Natural killer cell treated with Interleukin-12 subunit alpha and Interleukin-12 subunit beta and Interleukin-15 and Interleukin-18, amount 100 ng/mL, for 72 hours (primary cell): ENCODE measurements around the gene TBXAS1. TPM values are rescaled to one million over a fixed set of nuclear protein-coding genes. Genes with fewer than 3 reads are reported as not detected.

ENCODE experiments used
- ATAC-seq, 2 donors: fragments of 150-1000 bp; cut with Tn5 transposase in 1 of 2; sonication (Bioruptor Pico), chemical (Tn5 transposase) in 1 of 2; 2 replicates each; pipeline ENCODE4 v1.10.0; 2021
- DNase-seq: peaks from one replicate; pipeline ENCODE4 v3.0.0; 2022; ENCODE audit warnings: low spot score
- H3K27ac Mint-ChIP-seq, 2 donors: 1 replicate in 1 of 2; 2 replicates in 1 of 2; pipeline ENCODE4 v1.8.0; 2022; ENCODE audit warnings: mixed read lengths in 2 of 2, mild to moderate bottlenecking in 1 of 2, moderate library complexity in 1 of 2
- H3K27me3 Mint-ChIP-seq, 2 donors: 1 replicate in 1 of 2; 2 replicates in 1 of 2; pipeline ENCODE4 v1.8.0; 2022; ENCODE audit warnings: mixed read lengths in 2 of 2
- H3K36me3 Mint-ChIP-seq: one replicate; pipeline ENCODE4 v1.8.0; 2022; ENCODE audit warnings: mixed read lengths
- H3K4me1 Mint-ChIP-seq, 2 donors: 1 replicate in 1 of 2; 2 replicates in 1 of 2; pipeline ENCODE4 v1.8.0; 2022; ENCODE audit warnings: low read depth in 2 of 2, mixed read lengths in 2 of 2, mild to moderate bottlenecking in 1 of 2
- H3K4me3 Mint-ChIP-seq: one replicate; pipeline ENCODE4 v1.8.0; 2022; ENCODE audit warnings: mixed read lengths
- H3K9me3 Mint-ChIP-seq: 2 replicates; pipeline ENCODE4 v1.8.0; 2022; ENCODE audit warnings: mixed read lengths
- total RNA-seq, 2 donors: library from RNA; stranded (reverse); gene quantifications; one replicate each; pipeline ENCODE4 v1.2.3, GENCODE V29; 2022

The TBXAS1 gene
- total RNA-seq, 2 donors from 2014 or later = 104 to 130 TPM

DNA sequence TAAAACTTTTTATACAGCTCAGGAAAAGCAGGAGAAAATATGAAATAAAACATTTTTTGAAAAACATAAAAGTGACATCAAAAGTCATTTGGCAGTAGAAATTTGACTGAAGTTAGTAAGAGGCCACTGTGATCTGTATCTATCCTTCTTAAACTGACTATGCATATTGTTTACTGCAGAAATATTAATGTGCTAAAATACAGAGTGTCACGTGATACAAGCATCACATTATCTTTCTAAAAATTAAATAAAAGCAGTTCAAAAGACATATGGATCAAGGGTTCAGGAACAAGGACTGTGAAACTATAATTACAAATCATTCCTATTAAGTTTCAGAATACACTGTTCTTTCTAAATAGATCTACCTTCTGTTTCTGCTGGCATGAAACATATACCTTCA lies 200.0 kb downstream of the TBXAS1 start:
- no peak for DNase-seq
- Mint-ChIP-seq H3K36me3 (peaks cover 19% of the 10 kb centered on the region), H3K4me1 (peaks cover 5 to 11% of the 10 kb centered on the region in 2 donors), H3K27ac (peak overlapping the region in 1 of 2 donors; percentile 8), H3K4me3 (no peak overlapping the region), H3K9me3 (no peaks in the 10 kb centered on the region), H3K27me3 (no peaks in the 10 kb centered on the region)
- no peak for ATAC-seq

DNA sequence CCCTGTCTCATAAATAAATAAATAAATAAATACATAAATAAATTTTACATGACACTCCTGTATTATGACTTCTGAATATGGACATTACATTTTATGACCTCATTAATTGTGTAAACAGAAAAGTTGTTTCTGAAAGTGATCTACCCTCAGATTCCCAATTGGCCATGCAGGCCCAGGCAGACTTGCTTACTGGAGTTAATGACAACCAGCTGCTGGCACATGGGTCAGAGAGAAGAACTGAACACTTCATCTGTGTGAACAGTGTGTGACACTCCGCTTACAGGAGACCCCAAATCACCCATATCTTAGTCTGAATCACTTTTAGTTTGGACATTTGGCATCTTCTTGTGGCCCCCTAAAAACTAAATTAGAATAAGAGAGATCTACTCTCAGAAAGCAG lies 202.3 kb downstream of the TBXAS1 start:
- ATAC-seq = no peak
- no peaks in the 10 kb centered on the region for H3K9me3 Mint-ChIP-seq
- no peaks in the 10 kb centered on the region for H3K27me3 Mint-ChIP-seq
- H3K4me3 Mint-ChIP-seq = no peak overlapping the region
- H3K36me3 Mint-ChIP-seq = peaks cover 10% of the 10 kb centered on the region
- no peak for DNase-seq
- H3K4me1 Mint-ChIP-seq = peaks cover 15% of the 10 kb centered on the region in 2 donors
- H3K27ac Mint-ChIP-seq = no peak overlapping the region

DNA sequence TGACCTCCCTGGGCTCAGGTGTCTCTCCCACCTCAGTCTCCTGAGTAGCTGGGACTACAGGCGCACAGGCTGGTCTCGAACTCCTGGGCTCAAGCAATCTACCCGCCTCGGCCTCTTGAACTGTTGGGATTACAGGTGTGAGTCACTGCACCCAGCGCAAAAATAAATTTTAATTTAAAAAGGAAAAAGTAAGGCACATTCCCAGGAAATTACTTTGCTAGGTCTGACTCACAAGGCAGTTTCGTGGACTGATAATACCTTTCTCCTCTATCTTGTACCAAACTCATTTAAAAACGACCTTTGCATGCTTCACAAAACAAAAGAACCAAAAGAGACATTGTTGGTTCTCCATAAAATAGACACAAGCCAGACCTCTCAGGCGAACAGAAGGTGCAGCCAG lies 204.0 kb downstream of the TBXAS1 start:
- Mint-ChIP-seq H3K4me3 (no peak overlapping the region), H3K36me3 (peaks cover 10% of the 10 kb centered on the region), H3K9me3 (no peaks in the 10 kb centered on the region), H3K27me3 (no peaks in the 10 kb centered on the region), H3K27ac (no peak overlapping the region), H3K4me1 (peaks cover 18 to 21% of the 10 kb centered on the region in 2 donors)
- ATAC-seq (no peak), DNase-seq (no peak)

DNA sequence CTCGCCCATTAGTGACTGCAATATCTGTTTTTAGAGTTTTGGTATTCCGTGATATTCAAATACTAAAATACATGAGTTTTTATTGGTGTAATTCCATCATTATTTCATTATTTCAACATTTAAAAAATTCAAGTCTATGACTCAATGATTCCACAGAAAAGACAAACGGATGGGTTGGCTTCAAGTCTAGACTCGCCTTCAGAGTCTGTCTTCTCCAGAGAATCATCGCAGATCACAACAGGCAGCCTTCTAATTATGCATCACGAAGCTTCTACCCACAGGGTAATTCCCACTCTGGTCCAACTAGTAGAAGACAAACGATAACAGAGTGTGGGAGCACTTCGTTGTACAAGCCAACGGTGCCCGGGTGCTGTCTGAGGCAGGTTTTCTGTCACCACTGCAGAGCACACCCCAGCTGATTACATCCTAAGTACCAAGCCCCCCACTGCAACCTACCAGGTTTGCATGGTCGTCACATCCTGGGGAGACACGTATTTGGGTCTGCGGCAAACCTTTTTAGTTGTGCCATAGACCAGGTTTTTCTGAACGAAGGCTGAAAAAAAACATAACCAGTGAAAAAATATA lies 204.8 kb downstream of the TBXAS1 start:
- Mint-ChIP-seq H3K9me3 (no peaks in the 10 kb centered on the region), H3K27ac (no peak overlapping the region), H3K27me3 (no peaks in the 10 kb centered on the region), H3K4me1 (peaks cover 18 to 21% of the 10 kb centered on the region in 2 donors), H3K36me3 (peaks cover 10% of the 10 kb centered on the region), H3K4me3 (no peak overlapping the region)
- DNase-seq (no peak), ATAC-seq (no peak)

DNA sequence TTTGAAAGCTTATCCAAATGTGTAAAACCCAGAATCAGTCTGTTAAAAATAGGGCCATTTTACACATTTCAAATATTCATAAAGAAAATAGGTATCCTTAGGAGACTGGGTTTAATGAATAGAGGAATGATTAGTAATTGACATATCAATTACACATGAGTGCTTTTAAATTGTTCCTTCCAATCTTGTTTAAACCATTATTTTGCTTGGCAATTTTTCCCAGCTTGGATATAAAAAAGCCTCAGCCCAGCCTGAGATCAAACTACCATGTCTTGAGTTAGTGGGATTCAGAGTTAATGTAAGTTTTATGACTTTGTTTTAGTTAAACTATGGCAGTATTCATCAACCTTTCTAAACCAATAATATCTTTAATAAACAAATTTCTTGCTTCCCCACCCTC lies 205.4 kb downstream of the TBXAS1 start:
- DNase-seq (no peak), ATAC-seq (no peak)
- H3K9me3 Mint-ChIP-seq = no peaks in the 10 kb centered on the region
- peaks cover 10% of the 10 kb centered on the region for H3K36me3 Mint-ChIP-seq
- no peak overlapping the region for H3K4me3 Mint-ChIP-seq
- H3K27ac Mint-ChIP-seq = no peak overlapping the region
- no peaks in the 10 kb centered on the region for H3K27me3 Mint-ChIP-seq
- H3K4me1 Mint-ChIP-seq = peaks cover 18 to 21% of the 10 kb centered on the region in 2 donors

DNA sequence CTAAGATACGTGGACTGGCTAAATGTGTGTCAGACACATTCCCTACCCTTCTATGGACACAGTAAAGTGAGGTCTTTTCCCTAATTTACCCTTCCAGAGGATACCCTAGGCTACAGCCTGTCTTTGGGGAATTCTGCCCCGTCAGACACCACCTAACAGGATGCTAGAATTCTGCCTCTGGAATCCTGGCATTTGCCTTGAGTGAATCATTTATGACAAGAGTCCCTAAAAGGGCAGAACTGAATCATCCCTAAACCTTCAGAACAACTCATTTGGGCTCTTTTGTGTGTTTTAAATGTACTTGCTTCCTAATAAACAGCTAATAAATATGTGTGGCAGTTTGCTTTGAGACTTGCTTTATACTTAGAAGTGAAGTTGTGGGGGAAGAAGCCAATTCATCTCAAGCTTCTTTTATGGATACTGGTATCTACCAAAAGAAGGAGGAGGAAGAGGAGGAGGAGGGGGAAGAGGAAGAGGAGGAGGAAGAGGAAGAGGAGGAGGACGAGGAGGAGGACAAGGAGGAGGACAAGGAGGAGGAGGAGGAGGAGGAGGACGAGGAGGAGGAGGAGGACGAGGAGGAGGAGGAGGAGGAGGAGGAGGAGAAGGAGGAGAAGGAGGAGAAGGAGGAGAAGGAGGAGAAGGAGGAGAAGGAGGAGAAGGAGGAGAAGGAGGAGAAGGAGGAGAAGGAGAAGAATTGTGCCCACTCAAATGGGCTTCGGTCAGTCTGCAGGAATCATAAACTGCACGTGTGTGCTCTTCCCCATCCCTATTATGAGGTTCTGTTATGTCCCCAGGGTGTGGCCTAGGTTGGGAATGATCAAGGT lies 206.5 kb downstream of the TBXAS1 start:
- Mint-ChIP-seq H3K27me3 (no peaks in the 10 kb centered on the region), H3K4me1 (peaks cover 18 to 21% of the 10 kb centered on the region in 2 donors), H3K9me3 (no peaks in the 10 kb centered on the region), H3K36me3 (peaks cover 9% of the 10 kb centered on the region), H3K27ac (peak overlapping the region in 1 of 2 donors; percentile 70), H3K4me3 (no peak overlapping the region)
- DNase-seq (no peak), ATAC-seq (no peak)

DNA sequence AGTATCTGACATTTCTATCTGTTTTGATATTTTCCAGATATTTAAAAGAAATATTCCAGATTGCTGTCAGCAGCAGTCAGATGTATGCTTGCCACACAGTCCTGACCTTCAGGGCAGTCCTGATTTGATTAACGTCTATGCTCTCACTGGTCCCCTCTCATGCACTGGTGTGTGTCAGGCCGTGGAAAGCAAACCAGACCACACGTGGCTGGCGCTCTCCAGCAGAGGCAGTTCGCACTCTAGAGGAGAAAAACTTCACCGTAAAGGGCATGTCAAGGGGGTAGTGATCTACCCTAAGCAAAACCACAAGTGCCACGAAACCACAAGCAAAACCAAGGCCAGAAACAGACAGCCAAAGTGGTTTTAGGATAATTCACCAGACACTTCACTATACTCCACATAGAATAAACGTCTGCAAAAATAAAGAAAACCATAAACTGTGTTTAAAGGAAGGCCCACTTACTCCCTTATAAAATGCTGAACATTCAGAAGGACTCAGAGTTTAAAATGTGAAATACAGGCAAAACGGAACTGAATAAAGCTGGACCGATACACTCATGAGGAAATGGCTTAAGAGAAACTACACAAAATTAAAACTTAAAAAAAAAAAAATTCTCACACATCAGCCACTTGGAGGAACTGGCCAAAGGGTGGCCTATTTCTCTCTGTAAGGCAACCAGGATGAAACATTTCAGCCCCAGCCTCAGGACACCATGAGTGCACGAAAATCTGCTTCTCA lies 207.3 kb downstream of the TBXAS1 start:
- ATAC-seq = peak; percentile 68 to 79
- Mint-ChIP-seq H3K4me3 (peak overlapping the region; percentile 30), H3K4me1 (peaks cover 18 to 21% of the 10 kb centered on the region in 2 donors), H3K9me3 (no peaks in the 10 kb centered on the region), H3K36me3 (peaks cover 11% of the 10 kb centered on the region), H3K27ac (peak overlapping the region in 1 of 2 donors; percentile 70), H3K27me3 (no peaks in the 10 kb centered on the region)
- DNase-seq = no peak

DNA sequence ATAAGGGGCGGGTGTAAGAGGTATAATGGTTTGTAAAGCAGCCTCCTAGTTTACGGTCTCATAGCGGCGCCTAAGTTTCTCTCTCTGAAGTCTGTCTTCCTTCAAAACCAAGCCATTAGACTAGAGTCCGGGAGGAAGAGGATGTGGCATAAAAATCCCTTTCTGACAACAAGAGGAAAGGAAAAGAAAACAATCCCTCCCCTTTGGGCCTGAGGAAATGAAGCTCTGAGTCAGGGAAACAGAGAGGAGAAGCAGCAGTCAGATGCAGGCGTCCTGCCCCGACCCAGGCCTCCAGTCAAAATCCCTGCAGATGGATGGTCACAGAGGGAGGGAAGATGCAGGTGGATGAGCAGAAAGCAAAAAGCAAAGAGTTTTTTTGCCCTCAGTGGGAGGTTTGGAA lies 210.0 kb downstream of the TBXAS1 start:
- H3K27ac Mint-ChIP-seq = no peak overlapping the region
- no peaks in the 10 kb centered on the region for H3K27me3 Mint-ChIP-seq
- peaks cover 9% of the 10 kb centered on the region for H3K36me3 Mint-ChIP-seq
- H3K4me1 Mint-ChIP-seq = peaks cover 9 to 16% of the 10 kb centered on the region in 2 donors
- DNase-seq = no peak
- no peak overlapping the region for H3K4me3 Mint-ChIP-seq
- ATAC-seq = no peak
- H3K9me3 Mint-ChIP-seq = no peaks in the 10 kb centered on the region

DNA sequence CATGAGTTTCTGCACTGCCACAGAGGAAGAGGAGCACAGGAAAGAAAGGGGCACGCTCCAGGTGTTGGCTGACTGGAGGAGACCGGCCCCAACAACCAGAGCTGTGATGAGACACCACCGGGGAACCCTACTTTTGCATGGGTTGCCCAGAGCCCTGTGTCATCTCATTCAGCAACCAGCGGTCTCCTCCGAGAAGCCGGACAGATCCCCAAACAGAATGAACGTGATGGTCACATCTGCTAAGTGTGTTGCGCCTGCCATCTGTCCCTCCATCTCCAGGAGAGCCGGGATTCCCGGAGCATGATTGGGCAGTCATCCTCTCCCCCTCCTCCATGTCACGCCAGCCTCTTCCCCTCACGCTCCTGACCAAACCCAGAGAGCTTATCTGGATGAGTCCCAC lies 210.8 kb downstream of the TBXAS1 start:
- H3K36me3 Mint-ChIP-seq = peaks cover 13% of the 10 kb centered on the region
- DNase-seq (no peak), ATAC-seq (no peak)
- H3K4me3 Mint-ChIP-seq = no peak overlapping the region
- H3K4me1 Mint-ChIP-seq = peaks cover 9 to 16% of the 10 kb centered on the region in 2 donors
- H3K27ac Mint-ChIP-seq = no peak overlapping the region
- no peaks in the 10 kb centered on the region for H3K27me3 Mint-ChIP-seq
- no peaks in the 10 kb centered on the region for H3K9me3 Mint-ChIP-seq

DNA sequence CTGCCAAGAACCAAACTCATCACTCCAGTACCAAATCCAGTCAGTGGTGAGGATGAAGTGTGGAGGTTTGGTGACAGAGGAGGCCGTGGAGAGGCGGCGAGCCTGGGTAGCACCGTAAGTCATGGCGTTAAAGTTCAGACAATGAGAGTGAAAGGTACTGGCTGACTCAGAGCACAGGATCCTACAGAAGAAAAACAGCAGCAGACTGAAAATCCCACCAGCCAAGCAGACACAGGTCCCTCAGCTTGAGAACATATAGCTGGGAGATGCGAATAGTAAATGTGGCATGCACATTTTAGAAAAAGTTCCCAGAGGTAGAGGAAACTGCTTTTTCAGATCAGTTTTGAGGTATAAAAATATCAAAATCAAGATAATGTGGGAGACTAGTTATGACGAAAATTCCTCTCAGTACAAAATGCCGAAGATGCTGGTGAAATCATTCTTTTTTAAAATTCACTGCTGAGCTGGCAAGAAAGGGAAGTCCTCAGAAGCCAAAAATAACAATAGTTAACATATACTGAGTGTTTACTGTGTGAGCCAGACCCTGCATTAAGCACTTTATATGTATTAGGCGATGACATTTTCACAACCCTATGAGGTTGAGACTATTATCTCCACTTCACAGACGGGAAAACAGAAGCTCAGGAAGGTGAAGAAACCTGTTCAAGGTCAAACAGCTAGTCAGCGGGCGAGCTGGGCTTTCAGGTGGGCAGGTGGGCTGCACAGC lies 212.8 kb downstream of the TBXAS1 start:
- Mint-ChIP-seq H3K36me3 (peaks cover 18% of the 10 kb centered on the region), H3K27ac (no peak overlapping the region), H3K4me1 (peaks cover 0 to 2% of the 10 kb centered on the region in 2 donors), H3K9me3 (no peaks in the 10 kb centered on the region), H3K4me3 (no peak overlapping the region), H3K27me3 (no peaks in the 10 kb centered on the region)
- DNase-seq = no peak
- ATAC-seq = no peak

DNA sequence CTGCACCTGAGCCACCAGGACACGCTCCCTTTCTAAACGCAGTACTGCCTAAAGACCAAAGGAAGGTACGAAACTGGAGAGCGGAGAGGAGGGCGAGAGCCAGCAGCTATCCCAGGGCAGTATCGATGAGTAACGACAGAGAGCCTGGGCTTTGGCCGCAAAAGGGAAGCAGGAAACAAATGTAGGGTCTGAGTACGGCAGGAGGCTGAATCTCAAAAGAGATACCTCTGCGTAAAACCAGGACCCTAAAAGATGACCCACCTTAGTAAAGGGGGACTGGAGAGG lies 213.3 kb downstream of the TBXAS1 start:
- ATAC-seq (no peak), DNase-seq (no peak)
- Mint-ChIP-seq H3K27ac (no peak overlapping the region), H3K9me3 (no peaks in the 10 kb centered on the region), H3K36me3 (peaks cover 18% of the 10 kb centered on the region), H3K4me1 (no peaks in the 10 kb centered on the region), H3K4me3 (no peak overlapping the region), H3K27me3 (no peaks in the 10 kb centered on the region)

DNA sequence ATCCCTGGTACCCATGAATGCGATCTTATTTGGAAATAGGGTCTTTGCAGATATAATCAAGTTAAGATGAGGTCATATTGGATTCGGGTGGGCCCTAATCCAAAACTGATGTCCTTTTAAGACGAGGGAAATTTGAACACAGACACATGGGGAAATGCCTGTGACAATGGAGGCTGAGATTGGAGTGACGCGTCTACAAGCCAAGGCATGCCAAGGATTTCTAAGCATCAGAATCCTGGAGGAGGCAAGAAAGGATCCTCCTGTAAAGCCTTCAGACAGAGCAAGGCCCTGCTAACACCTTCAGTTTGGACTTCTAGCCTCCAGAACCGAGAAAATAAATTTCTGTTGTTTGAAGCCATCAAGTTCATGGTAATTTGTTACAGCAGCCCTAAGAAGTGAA lies 215.2 kb downstream of the TBXAS1 start:
- DNase-seq = no peak
- peaks cover 18% of the 10 kb centered on the region for H3K36me3 Mint-ChIP-seq
- H3K9me3 Mint-ChIP-seq = no peaks in the 10 kb centered on the region
- H3K27me3 Mint-ChIP-seq = no peaks in the 10 kb centered on the region
- H3K4me1 Mint-ChIP-seq = no peaks in the 10 kb centered on the region
- no peak for ATAC-seq
- no peak overlapping the region for H3K27ac Mint-ChIP-seq
- H3K4me3 Mint-ChIP-seq = no peak overlapping the region

DNA sequence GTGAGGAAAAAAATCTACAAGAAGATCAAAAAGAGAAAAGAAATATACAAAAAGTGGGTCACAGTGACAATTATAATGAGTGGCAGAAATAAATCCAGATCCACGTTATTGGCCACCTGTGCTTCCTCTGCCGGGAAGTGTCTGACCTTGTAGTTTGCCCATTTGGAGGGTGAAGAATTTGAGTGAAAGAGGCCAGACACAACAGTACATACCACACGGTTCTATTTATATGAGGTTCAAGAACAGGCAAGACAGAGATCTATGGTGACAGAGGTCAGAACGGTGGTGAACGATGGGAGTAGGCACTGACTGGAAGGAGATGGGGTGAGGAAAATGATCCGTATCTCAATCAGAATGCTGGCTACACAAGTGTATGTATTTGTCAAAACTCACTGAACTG lies 216.6 kb downstream of the TBXAS1 start:
- Mint-ChIP-seq H3K27ac (no peak overlapping the region), H3K27me3 (no peaks in the 10 kb centered on the region), H3K36me3 (peaks cover 18% of the 10 kb centered on the region), H3K9me3 (no peaks in the 10 kb centered on the region), H3K4me1 (no peaks in the 10 kb centered on the region), H3K4me3 (no peak overlapping the region)
- DNase-seq = no peak
- no peak for ATAC-seq

DNA sequence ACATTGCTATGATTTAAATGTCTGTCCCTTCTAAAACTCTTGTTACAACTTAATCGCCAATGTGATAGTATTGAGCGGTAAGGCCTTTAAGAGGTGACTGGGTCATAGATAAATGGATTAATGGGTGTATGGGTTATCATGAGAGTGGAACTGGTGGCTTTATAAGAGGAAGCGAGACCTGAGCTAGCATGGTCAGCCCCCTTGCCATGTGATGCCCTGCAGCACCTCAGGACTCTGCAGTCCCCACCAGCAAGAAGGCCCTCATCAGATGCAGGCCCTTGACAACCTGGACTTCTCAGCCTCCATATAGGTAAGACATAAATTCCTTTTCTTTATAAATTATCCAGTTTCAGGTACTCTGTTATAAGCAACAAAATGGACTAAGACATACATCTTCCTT lies 218.1 kb downstream of the TBXAS1 start:
- DNase-seq (no peak), ATAC-seq (no peak)
- H3K9me3 Mint-ChIP-seq = no peaks in the 10 kb centered on the region
- no peaks in the 10 kb centered on the region for H3K27me3 Mint-ChIP-seq
- peaks cover 9% of the 10 kb centered on the region for H3K36me3 Mint-ChIP-seq
- peaks cover 0 to under 1% of the 10 kb centered on the region in 2 donors for H3K4me1 Mint-ChIP-seq
- H3K27ac Mint-ChIP-seq = no peak overlapping the region
- no peak overlapping the region for H3K4me3 Mint-ChIP-seq
